ENCODE results near the gene RNU6-1. TPM values are rescaled to one million over a fixed set of nuclear protein-coding genes. Genes with fewer than 3 reads are reported as not detected.
A peak's percentile ranks its signal among the peaks of the same experiment; 100 is the strongest.

Gene RNU6-1
- total and polyA plus RNA-seq, 12 donors: not detected

GRCh38 chr15:67884514-67885174 is 44.8 kb upstream of the RNU6-1 start:
- H3K27ac ChIP-seq: peak overlapping the region; percentile 61 to 87 (median 78)
- H3K4me1 ChIP-seq: peaks cover 0 to 57% (median 11%) of the 10 kb centered on the region in 9 donors
- H3K4me3 ChIP-seq: peak overlapping the region; percentile 28 to 64 (median 58)
- 2 to 4% methylated on average over 48 of the region's 48 CpGs for WGBS, 2 donors
- intact Hi-C loops (cut with DNase I): loop anchor here in 1 of 10 donors (10.0 kb wide), 1 partner anchor 150 kb away; no protein-coding TSS in a partner anchor
- no peaks in the 10 kb centered on the region for H3K9me3 ChIP-seq
- peak; percentile 84 to 85 for DNase-seq
- H3K36me3 ChIP-seq: no peaks in the 10 kb centered on the region
- TF ChIP-seq, protein P1, sequence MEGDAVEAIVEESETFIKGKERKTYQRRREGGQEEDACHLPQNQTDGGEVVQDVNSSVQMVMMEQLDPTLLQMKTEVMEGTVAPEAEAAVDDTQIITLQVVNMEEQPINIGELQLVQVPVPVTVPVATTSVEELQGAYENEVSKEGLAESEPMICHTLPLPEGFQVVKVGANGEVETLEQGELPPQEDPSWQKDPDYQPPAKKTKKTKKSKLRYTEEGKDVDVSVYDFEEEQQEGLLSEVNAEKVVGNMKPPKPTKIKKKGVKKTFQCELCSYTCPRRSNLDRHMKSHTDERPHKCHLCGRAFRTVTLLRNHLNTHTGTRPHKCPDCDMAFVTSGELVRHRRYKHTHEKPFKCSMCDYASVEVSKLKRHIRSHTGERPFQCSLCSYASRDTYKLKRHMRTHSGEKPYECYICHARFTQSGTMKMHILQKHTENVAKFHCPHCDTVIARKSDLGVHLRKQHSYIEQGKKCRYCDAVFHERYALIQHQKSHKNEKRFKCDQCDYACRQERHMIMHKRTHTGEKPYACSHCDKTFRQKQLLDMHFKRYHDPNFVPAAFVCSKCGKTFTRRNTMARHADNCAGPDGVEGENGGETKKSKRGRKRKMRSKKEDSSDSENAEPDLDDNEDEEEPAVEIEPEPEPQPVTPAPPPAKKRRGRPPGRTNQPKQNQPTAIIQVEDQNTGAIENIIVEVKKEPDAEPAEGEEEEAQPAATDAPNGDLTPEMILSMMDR (IDR thresholded peaks at IDR 0.05): no peak
- peak; percentile 91 to 98 (median 95) for ATAC-seq
- no peaks in the 10 kb centered on the region for H3K27me3 ChIP-seq

DNA sequence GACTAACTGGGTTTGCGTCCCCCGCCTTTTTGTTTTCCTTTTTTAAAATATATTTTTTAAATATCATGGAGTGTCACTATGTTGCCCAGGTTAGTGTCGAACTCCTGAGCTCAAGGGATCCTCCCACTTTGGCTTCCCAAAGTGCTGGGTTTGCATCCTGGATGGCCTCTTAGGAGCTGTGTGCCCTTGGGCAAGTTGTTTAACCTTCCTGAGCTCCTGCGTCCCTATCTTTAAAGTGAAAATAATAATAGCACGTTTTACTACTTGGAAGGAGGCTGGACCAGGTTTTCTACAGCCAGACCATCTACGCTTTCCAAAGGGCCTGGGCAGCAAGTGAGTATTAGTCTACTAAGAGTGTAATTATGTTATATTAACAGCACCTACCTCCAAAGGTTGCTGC is 44.2 kb upstream of the RNU6-1 start:
- DNase-seq (no peak), ATAC-seq (peak in 2 of 8 donors; percentile 3 to 4)
- H3K27me3 ChIP-seq: no peaks in the 10 kb centered on the region
- intact Hi-C loops (cut with DNase I): loop anchor here in 1 of 10 donors (10.0 kb wide), 1 partner anchor 151 kb away; no protein-coding TSS in a partner anchor
- TF ChIP-seq, protein P1 (IDR thresholded peaks at IDR 0.05): no peak
- H3K9me3 ChIP-seq: no peaks in the 10 kb centered on the region
- 70 to 75% methylated on average over 6 of the region's 6 CpGs for WGBS, 2 donors
- peak overlapping the region in 7 of 10 donors; percentile 36 to 64 (median 61) for H3K4me3 ChIP-seq
- peak overlapping the region in 9 of 10 donors; percentile 61 to 87 (median 79) for H3K27ac ChIP-seq
- H3K36me3 ChIP-seq: no peaks in the 10 kb centered on the region
- H3K4me1 ChIP-seq: peaks cover 0 to 57% (median 11%) of the 10 kb centered on the region in 9 donors

GRCh38 chr15:67883234-67883773 is 43.5 kb upstream of the RNU6-1 start:
- TF ChIP-seq, protein P1 (IDR thresholded peaks at IDR 0.05): no peak
- intact Hi-C loops (cut with DNase I): loop anchor here in 1 of 10 donors (10.0 kb wide), 1 partner anchor 151 kb away; no protein-coding TSS in a partner anchor
- Histone ChIP-seq H3K27ac (peak overlapping the region in 1 of 10 donors; percentile 87), H3K27me3 (no peaks in the 10 kb centered on the region), H3K4me1 (peaks cover 0 to 57% (median 11%) of the 10 kb centered on the region in 9 donors), H3K9me3 (no peaks in the 10 kb centered on the region), H3K4me3 (no peak overlapping the region), H3K36me3 (no peaks in the 10 kb centered on the region)
- no peak for ATAC-seq
- WGBS, 2 donors: 54 to 57% methylated on average over 10 of the region's 10 CpGs
- DNase-seq: no peak

GRCh38 chr15:67882487-67883233 is 42.8 kb upstream of the RNU6-1 start:
- Histone ChIP-seq H3K4me1 (peaks cover 0 to 57% (median 11%) of the 10 kb centered on the region in 9 donors), H3K9me3 (no peaks in the 10 kb centered on the region), H3K36me3 (no peaks in the 10 kb centered on the region), H3K4me3 (no peak overlapping the region), H3K27ac (peak overlapping the region in 2 of 10 donors; percentile 6 to 77), H3K27me3 (no peaks in the 10 kb centered on the region)
- intact Hi-C loops (cut with DNase I): loop anchor here in 1 of 10 donors (10.0 kb wide), 1 partner anchor 152 kb away; no protein-coding TSS in a partner anchor
- 73 to 74% methylated on average over 8 of the region's 8 CpGs for WGBS, 2 donors
- ATAC-seq (peak in 1 of 8 donors; percentile 26), DNase-seq (no peak)
- TF ChIP-seq, protein P1 (IDR thresholded peaks at IDR 0.05): no peak

Data from heart right ventricle (tissue), 16 donors.